GM18951 (cell line): Measurements from ENCODE around the gene SCGB3A1.

Source experiments
- POLR2A ChIP-seq: IDR thresholded peaks from 4 replicates; pipeline ENCODE4 v1.6.1; 2011; ENCODE audit warnings: mild to moderate bottlenecking; ENCODE audit not compliant: insufficient read length, insufficient read depth; ENCODE audit errors: extremely low read depth
- in situ Hi-C: fragments of 300-500 bp; cut with MboI; formaldehyde crosslinking; loops from one replicate; pipeline ENCODE4 v1.12.0; 2022; ENCODE audit warnings: low sequenced_read_pairs, mixed read lengths, inconsistent platforms; ENCODE audit not compliant: unreplicated experiment

SCGB3A1 gene

DNA sequence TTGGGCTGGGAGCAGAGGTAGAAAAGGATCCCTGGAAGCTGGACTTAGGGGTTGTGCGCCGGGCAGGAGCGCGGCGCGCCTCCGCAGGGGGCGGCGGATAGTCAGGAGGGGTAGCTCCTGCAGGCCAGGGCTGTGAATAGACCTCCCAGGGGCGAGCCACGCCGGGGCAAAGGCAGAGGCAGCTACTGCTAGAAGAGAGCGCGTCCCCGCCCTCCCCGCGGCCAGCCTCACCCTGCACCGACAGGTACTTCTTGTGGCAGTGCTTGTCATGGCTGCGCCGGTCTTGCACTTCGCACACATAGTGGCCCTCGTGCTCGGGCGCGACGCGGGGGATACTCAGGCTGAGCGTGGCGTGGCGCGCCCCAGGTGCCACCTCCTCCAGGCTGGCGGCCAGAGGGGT lies 30.0 kb upstream of the SCGB3A1 start:
- TF ChIP-seq POLR2A, result no peak
- in situ Hi-C loops, result no loop called here

DNA sequence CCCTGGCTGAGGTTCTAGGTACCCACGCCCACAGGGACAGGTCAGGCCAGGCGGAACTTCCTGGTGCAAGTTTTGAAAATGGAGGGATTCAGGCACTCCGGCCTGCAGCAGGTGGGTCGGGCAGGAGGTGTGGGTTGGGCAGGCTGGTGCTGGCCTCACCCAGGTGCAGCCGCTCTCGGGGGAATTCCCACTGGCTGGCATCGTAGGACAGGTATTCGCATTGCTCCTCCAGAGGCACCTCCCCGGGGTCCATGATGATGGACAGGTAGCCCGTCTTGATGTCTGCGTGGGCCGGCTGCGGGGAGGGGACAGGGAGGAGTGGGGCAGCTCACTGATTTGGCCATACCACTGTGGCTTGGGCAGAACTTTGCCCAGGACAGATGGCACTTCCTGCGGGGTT lies 28.7 kb upstream of the SCGB3A1 start:
- no peak for TF ChIP-seq POLR2A
- in situ Hi-C loops, result no loop called here

DNA sequence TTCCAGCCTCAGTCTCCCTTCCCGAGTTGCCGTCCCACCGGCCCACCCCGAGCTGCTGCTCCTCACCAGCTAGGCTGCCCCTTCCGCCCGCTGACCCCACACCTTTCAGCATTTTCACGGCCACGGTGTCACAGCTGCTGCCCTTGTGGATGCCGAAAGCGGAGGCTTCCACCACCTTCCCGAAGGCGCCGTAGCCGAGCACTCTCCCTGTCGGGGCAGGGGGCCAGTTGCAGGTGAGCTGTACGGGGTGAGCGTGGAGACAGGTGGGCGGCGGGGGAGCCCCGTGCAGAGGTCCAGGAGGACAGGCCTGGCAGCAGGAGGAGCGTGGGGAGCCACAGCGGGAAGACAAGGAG lies 28.2 kb upstream of the SCGB3A1 start:
- in situ Hi-C loops, result no loop called here
- no peak for TF ChIP-seq POLR2A

DNA sequence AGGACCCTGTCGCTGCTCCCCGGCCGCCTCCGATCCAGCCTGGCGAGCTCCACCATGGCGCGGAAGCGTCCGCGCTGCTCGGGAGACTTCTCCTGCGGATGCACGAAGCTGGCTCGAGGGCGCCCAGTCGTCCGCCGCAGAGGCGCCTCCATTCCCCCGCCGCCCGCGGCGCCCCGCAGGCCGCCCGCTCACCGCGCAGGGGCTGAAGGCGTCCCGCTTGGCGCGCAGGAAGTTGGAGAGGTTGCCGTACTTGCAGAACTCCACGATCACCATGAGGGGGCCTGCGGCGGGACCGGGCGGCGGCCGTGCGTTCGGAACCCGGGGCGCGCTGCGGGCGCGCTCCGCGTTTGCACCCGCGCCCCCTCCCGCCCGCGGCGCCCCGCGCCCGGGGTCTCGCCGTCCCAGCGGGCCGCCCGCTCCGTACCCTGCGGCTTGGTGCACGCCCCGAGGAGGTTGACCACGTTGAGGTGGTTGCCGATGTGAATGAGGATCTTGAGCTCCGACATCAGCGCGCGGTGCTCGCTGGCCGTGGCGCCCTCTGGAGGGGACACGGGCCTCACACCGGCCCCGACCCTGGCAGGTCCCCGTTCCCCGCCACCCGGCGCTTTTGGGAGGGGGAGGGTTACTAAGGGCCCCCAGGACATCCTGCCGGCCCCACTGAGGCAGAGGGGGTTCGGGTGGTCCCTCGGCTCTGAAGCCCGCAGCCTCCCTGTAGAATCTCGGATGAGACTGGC lies 27.7 kb upstream of the SCGB3A1 start:
- no peak for TF ChIP-seq POLR2A
- in situ Hi-C loops, result no loop called here

DNA sequence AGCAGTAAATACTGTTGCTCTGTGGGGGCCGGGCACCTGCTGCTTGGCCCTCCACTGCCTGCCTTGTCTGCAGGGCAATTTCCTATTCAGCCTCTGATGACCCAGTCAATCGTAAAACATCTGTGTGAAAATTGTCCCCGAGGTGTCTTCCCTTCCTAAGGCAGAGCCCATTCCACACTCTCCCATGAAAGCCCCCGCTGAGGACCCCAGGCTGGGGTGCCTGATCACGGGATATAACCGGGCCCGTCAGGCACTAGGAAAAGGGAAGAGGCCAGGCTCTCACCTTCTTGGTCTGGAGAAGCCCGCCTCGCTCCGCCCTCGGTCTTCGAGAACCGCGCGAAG lies 27.2 kb upstream of the SCGB3A1 start:
- no peak for TF ChIP-seq POLR2A
- in situ Hi-C loops, result no loop called here

DNA sequence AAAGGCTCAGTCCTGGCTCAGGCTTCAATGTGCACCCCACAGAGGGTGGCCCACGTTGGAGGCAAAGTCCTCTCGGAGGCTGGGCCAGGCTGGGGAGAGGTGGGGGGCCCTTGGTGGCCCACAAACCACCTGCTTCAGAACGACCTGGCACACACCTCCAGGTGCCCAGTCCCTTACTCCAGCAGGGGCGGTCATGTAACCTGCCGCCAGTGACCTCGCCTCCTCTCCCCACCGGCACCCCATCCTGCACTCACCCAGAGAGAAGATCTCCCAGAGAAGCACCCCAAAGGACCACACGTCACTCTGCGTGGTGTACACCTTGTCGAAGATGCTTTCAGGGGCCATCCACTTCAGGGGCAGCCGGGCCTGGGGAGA lies 22.5 kb upstream of the SCGB3A1 start:
- in situ Hi-C loops, result no loop called here

DNA sequence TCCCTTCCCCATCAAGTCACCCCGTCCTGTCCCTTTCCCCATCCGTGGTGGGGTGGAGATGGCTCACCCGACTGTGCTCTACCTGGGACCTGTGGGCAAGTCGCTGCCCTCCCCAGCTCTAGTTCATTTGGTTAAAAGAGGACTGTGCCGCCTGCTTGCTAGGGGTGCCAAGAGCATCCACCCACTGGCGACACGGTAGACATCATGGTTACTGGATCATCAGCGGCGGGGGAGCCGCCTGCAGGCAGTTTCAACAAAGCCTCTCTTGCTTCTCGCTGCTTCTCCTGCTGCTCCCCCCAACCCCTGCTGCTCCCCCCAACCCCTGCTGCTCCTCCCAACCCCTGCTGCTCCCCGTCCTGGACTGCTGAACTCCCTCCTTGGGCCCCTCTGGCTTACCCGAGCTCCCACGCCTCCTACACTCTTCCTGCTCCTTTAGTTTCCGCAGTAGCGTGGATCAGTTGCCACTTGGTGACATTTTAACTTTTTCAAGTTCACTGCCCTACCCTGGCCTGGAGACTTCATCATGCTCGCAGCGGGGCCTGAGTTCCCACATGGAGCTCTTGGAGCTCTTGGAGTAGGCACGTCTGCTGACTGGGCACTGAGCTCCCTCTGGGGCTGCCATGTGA lies 22.0 kb upstream of the SCGB3A1 start:
- in situ Hi-C loops, result no loop called here

More for the DNA sequence above, 22.5 kb upstream of the SCGB3A1 start:
- no peak for TF ChIP-seq POLR2A

DNA sequence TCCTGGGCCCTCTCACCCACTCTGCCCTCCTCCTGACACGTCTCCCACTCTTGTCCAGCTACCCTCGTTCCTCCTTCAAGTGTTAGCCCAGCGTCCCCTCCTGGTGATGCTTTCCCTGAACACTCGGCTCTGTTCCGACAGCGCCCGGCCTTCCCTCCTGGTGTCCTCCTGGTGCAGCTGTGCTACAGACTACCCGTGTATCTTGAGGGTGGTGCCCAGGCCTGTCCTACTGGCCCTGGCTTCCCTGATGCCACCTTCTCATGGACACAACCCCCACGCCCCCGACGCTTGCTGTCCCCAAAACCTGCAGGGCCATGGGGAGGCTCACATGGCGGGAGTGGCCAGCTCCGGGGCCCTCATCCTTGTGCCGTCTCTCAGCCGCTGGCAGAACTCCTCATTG lies 21.4 kb upstream of the SCGB3A1 start:
- TF ChIP-seq POLR2A, result no peak
- in situ Hi-C loops, result no loop called here

More for the DNA sequence above, 22.0 kb upstream of the SCGB3A1 start:
- TF ChIP-seq POLR2A, result no peak

DNA sequence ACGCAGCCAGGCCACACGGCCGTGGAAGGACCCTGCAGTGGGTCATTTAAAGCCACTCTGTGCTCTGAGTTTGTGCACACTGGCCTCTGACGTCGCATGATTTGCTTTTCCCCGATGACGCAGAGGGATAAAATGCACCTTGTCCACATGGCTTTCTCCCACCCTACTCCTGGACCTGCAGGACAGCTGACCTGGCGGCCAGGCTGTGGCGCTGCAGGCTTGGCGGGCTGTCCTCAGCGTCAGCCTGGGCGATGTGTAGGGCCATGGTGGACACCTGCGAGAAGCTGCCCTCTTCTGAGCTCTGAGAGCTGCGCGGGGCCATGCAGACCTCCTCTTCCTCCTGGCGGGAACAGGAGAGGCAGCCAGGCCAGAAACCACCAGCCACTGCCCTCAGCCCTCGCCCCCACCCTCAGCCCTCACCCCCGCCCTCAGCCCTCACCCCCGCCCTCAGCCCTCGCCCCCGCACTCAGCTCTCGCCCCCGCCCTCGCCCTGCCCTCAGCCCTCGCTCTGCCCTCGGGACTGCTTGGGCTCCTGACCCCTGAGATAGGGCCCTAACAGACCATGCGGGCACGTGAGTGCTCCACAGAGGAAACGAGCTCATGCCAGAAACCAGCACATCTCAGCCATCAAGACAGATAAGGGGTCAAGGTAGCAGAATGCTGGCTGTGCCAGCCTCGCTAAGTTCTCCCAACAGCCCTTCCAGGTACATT lies 20.0 kb upstream of the SCGB3A1 start:
- no peak for TF ChIP-seq POLR2A
- in situ Hi-C loops, result no loop called here

DNA sequence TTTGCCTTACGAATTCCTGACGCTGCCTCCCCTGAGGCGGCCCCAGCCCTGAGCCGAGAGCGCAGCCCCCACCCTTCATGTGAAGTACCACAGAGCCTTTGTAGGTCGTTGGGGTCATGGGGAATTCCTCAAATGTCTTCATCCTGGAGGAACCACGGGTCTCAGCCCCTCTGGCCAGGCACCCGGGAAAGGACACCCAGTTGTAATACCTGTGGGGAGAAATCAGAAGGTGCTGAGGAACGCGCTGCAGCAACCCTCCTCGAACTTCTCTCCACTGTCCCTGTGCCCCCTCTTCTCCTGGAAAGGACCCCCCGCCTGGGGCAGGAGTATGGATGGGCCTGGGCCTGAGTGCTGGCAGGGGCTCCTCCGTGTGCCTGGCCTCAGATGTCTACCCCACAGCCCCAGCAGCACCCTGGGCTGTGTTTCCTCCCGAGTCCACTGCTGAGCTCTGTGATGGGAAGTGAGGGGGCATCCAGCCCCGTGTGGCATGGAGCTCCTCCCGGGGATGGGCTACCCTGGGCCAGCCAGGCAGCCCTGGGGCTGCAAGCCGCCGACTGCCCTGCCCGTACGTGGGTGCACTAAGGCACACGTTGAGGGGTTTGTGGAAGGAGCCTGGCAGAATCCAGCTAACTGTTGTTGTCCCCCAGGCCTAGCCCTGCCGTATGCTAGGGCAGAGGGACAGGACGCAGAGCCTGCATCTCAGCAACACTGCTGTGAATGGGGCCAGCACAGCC lies 18.7 kb upstream of the SCGB3A1 start:
- in situ Hi-C loops, result no loop called here
- no peak for TF ChIP-seq POLR2A

DNA sequence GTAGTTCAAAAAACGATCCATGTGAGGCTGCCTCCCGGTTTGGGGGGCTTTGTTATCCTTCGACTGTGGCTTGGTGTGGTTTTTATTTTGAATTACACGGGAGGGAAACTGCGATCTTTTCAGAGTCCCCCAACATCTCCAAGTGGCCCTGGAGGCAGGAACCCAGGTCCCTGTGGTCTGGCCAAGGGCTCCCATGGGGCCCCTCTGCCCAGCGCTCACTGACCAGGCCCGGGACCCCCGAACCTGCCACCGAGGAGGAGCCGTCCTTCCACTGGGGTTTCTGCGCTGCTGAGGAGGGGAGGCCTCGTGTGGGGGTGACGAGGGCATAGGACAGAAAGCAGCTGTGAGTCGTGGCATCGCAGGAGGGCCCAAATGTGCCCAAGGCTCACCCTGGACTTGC lies 18.1 kb upstream of the SCGB3A1 start:
- no peak for TF ChIP-seq POLR2A
- in situ Hi-C loops, result no loop called here

DNA sequence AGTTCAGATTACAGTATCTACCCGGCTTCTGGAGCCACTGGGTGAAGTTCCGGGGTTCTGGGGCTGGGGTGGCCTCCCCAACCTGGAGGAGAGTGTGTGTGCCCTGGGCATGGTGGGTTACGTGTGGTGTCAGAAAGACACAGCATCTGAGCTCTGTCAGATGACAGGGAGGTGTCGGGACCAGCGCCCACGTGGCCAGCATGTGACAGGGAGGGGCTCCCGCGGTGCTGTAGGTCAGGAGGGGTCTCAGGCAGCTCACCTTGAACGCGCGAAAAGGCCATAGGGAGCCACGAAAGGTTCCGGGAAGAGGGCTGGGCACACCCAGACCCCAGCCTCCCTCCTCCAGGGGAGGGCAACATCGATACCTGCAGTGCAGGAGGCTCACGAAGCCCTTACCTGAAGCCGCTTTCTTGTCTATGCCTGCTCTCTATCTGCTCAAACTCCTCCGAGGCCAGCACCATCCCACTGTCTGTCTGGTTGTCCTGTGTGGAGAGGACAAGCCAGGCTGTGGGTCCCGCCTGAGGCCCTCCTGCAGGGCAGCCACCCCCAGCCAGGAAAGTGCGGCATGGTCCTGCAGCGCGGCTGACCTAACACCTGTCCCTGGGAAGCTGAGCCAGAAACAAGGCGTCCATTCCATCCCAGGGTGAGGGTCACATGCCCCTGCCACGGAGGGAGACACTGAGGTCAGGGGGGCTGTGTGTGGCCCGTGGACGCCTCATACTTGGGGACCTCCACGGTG lies 17.4 kb upstream of the SCGB3A1 start:
- in situ Hi-C loops, result no loop called here
- TF ChIP-seq POLR2A, result no peak
